GM19324 (cell line): ENCODE results near the gene SAMD13.
A peak's percentile ranks its signal among the peaks of the same experiment; 100 is the strongest.

Experiments used
- ATAC-seq: cut with Tn5 transposase; IDR thresholded peaks from one replicate; pipeline ENCODE4 v1.9.1; 2021; ENCODE audit warnings: mild to moderate bottlenecking, moderate library complexity; ENCODE audit not compliant: unreplicated experiment, low FRiP score

Gene SAMD13

GRCh38 chr1:84301004-84301784 lies at the start of gene SAMD13:
Gene SAMD13 (plus strand): TSS chr1:84301708. CDS start chr1:84303235, 1,527 bp downstream.
- no peak for ATAC-seq

GRCh38 chr1:84253036-84253435 lies 48.5 kb upstream of the SAMD13 start:
- no peak for ATAC-seq

GRCh38 chr1:84253891-84254290 lies 47.6 kb upstream of the SAMD13 start:
- no peak for ATAC-seq

- ATAC-seq, result no peak
Observed at GRCh38 chr1:84254703-84255238, 46.7 kb upstream of the SAMD13 start.

GRCh38 chr1:84255582-84255981 lies 45.9 kb upstream of the SAMD13 start:
- no peak for ATAC-seq

- no peak for ATAC-seq
Observed at GRCh38 chr1:84257617-84258016, 43.9 kb upstream of the SAMD13 start.

GRCh38 chr1:84259376-84259775 lies 42.1 kb upstream of the SAMD13 start:
- ATAC-seq, result no peak

GRCh38 chr1:84259989-84260388 lies 41.5 kb upstream of the SAMD13 start:
- ATAC-seq, result no peak

- no peak for ATAC-seq
Observed at GRCh38 chr1:84260852-84261518, 40.5 kb upstream of the SAMD13 start.

- ATAC-seq, result no peak
Observed at GRCh38 chr1:84264961-84265360, 36.5 kb upstream of the SAMD13 start.

- no peak for ATAC-seq
Observed at GRCh38 chr1:84265867-84266266, 35.6 kb upstream of the SAMD13 start.

- ATAC-seq, result no peak
Observed at GRCh38 chr1:84266748-84267147, 34.8 kb upstream of the SAMD13 start.

GRCh38 chr1:84267476-84267875 lies 34.0 kb upstream of the SAMD13 start:
- ATAC-seq, result no peak

- no peak for ATAC-seq
Observed at GRCh38 chr1:84268346-84268745, 33.2 kb upstream of the SAMD13 start.

GRCh38 chr1:84269306-84269705 lies 32.2 kb upstream of the SAMD13 start:
- no peak for ATAC-seq

- peak; percentile 94 for ATAC-seq
Observed at GRCh38 chr1:84271441-84272151, 29.9 kb upstream of the SAMD13 start.

- no peak for ATAC-seq
Observed at GRCh38 chr1:84272401-84272800, 29.1 kb upstream of the SAMD13 start.

GRCh38 chr1:84277343-84278059 lies 24.0 kb upstream of the SAMD13 start:
- ATAC-seq, result no peak

GRCh38 chr1:84278905-84279304 lies 22.6 kb upstream of the SAMD13 start:
- no peak for ATAC-seq

- ATAC-seq, result no peak
Observed at GRCh38 chr1:84280912-84281311, 20.6 kb upstream of the SAMD13 start.
